GM21423 (cell line): ENCODE data around the gene CFAP74.
"Not testable (repeated sequence)": the region's sequence is repeated elsewhere in the genome, so short reads cannot be mapped to it uniquely, and the experiment has no call there.

Source experiments
- ATAC-seq: cut with Tn5 transposase; IDR thresholded peaks from one replicate; pipeline ENCODE4 v1.9.1; 2021; ENCODE audit warnings: mild to moderate bottlenecking, moderate library complexity; ENCODE audit not compliant: unreplicated experiment

Gene CFAP74

GRCh38 chr1:1954831-1955441 is 48.6 kb downstream of the CFAP74 start:
- ATAC-seq = no peak

GRCh38 chr1:1954015-1954414 is 49.6 kb downstream of the CFAP74 start:
- ATAC-seq = no peak

- ATAC-seq = no peak
Measured at GRCh38 chr1:1950940-1951339, 52.6 kb downstream of the CFAP74 start.

- no peak for ATAC-seq
Measured at GRCh38 chr1:1948783-1949182, 54.8 kb downstream of the CFAP74 start.

GRCh38 chr1:1947493-1947892 is 56.1 kb downstream of the CFAP74 start:
- no peak for ATAC-seq

- no peak for ATAC-seq
Measured at GRCh38 chr1:1946540-1946939, 57.0 kb downstream of the CFAP74 start.

- no peak for ATAC-seq
Measured at GRCh38 chr1:1945782-1946393, 57.7 kb downstream of the CFAP74 start.

GRCh38 chr1:1943834-1944570 is 59.6 kb downstream of the CFAP74 start:
- ATAC-seq = no peak

- no peak for ATAC-seq
Measured at GRCh38 chr1:1942753-1943656, 60.6 kb downstream of the CFAP74 start.

- ATAC-seq = no peak
Measured at GRCh38 chr1:1941868-1942752, 61.5 kb downstream of the CFAP74 start.

GRCh38 chr1:1941211-1941841 is 62.3 kb downstream of the CFAP74 start:
- no peak for ATAC-seq

GRCh38 chr1:1940123-1940425 is 63.5 kb downstream of the CFAP74 start:
- ATAC-seq = no peak

GRCh38 chr1:1939296-1940122 is 64.1 kb downstream of the CFAP74 start:
- no peak for ATAC-seq

GRCh38 chr1:1938613-1939295 is 64.8 kb downstream of the CFAP74 start:
- ATAC-seq = no peak

- no peak for ATAC-seq
Measured at GRCh38 chr1:1938276-1938573, 65.4 kb downstream of the CFAP74 start.

GRCh38 chr1:1937549-1938275 is 65.9 kb downstream of the CFAP74 start:
- ATAC-seq = no peak

GRCh38 chr1:1937061-1937460 is 66.5 kb downstream of the CFAP74 start:
- no peak for ATAC-seq

- ATAC-seq = not testable (repeated sequence)
Measured at GRCh38 chr1:1934848-1935247, 68.7 kb downstream of the CFAP74 start.
